ENCODE results near the gene FCN3. TPM values are rescaled to one million over a fixed set of nuclear protein-coding genes. Genes with fewer than 3 reads are reported as not detected.

Gene FCN3
- total and polyA plus RNA-seq, 9 of the 15 experiments (the other 6 are each of a cell fraction or from before 2014, with no cell fraction given), result 0.49 TPM; not detected in 8

- TF ChIP-seq PBX2 (CRISPR knock-in tag; IDR thresholded peaks at IDR 0.05; ENCODE audit: low read depth) (peak; percentile 93), PBX2 (tag; conservative IDR thresholded peaks at IDR 0.05; ENCODE audit: low read depth) (peak; percentile 95), RB1 (IDR thresholded peaks at IDR 0.05; ENCODE audit: low read depth) (peak; percentile 86), FOXJ3 (CRISPR knock-in tag; IDR thresholded peaks at IDR 0.05) (no peak), ZBTB33 (CRISPR knock-in tag; IDR thresholded peaks at IDR 0.05) (peak; percentile 97), CBX3 (IDR thresholded peaks at IDR 0.05; ENCODE audit: borderline replicate concordance in 1 of 2, low read length in 2 of 2) (no peak), ZNF263 (CRISPR knock-in tag; IDR thresholded peaks at IDR 0.05; ENCODE audit: borderline replicate concordance) (peak; percentile 72; the same call in 1 of the 2 replicates), SRSF9 (IDR thresholded peaks at IDR 0.05; ENCODE audit: borderline replicate concordance, low read depth, low read length) (no peak), RBFOX2 (IDR thresholded peaks at IDR 0.05; ENCODE audit: low read depth, low read length) (peak; percentile 61), POLR2A (conservative IDR thresholded peaks at IDR 0.05) (peak; percentile 27; the same call in 1 of the 2 replicates), SNRNP70 (optimal IDR thresholded peaks at IDR 0.05; ENCODE audit: low read depth, low read length) (no peak), ZNF589 (CRISPR knock-in tag; IDR thresholded peaks at IDR 0.05; ENCODE audit: low read depth) (no peak), BACH1 (tag; IDR thresholded peaks at IDR 0.05) (no peak)
- TF ChIP-seq, protein P1, sequence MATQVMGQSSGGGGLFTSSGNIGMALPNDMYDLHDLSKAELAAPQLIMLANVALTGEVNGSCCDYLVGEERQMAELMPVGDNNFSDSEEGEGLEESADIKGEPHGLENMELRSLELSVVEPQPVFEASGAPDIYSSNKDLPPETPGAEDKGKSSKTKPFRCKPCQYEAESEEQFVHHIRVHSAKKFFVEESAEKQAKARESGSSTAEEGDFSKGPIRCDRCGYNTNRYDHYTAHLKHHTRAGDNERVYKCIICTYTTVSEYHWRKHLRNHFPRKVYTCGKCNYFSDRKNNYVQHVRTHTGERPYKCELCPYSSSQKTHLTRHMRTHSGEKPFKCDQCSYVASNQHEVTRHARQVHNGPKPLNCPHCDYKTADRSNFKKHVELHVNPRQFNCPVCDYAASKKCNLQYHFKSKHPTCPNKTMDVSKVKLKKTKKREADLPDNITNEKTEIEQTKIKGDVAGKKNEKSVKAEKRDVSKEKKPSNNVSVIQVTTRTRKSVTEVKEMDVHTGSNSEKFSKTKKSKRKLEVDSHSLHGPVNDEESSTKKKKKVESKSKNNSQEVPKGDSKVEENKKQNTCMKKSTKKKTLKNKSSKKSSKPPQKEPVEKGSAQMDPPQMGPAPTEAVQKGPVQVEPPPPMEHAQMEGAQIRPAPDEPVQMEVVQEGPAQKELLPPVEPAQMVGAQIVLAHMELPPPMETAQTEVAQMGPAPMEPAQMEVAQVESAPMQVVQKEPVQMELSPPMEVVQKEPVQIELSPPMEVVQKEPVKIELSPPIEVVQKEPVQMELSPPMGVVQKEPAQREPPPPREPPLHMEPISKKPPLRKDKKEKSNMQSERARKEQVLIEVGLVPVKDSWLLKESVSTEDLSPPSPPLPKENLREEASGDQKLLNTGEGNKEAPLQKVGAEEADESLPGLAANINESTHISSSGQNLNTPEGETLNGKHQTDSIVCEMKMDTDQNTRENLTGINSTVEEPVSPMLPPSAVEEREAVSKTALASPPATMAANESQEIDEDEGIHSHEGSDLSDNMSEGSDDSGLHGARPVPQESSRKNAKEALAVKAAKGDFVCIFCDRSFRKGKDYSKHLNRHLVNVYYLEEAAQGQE (IDR thresholded peaks at IDR 0.05; ENCODE audit: borderline replicate concordance), result peak; percentile 61
- TF ChIP-seq, protein P1 (CRISPR knock-in tag; IDR thresholded peaks at IDR 0.05; ENCODE audit: low read depth), result no peak
These were observed 23.7 kb downstream of the FCN3 start (continued) for GRCh38 chr1:27350663-27351540.
